Neural cell (in vitro differentiated cells): Measurements from ENCODE around the gene GARIN5A. TPM values are rescaled to one million over a fixed set of nuclear protein-coding genes. Genes with fewer than 3 reads are reported as not detected.

Experiments
- H2AFZ ChIP-seq: fragments of 200-600, 300-800 bp; sonication (generic), shearing (Covaris generic); 2 replicates; pipeline ENCODE4 v1.6.0; 2014; ENCODE audit warnings: low read depth, mild to moderate bottlenecking, antibody characterized with exemption, low read length, moderate library complexity
- H3F3A ChIP-seq: fragments of 200-600 bp; shearing (Covaris generic); 2 replicates; pipeline ENCODE4 v1.6.1; 2016; ENCODE audit warnings: mild to moderate bottlenecking, moderate library complexity, mixed read lengths, antibody characterized with exemption, low read length; ENCODE audit not compliant: insufficient read depth, poor library complexity, severe bottlenecking
- H3K27ac ChIP-seq: fragments of 200-600, 300-800 bp; sonication (generic), shearing (Covaris generic); 2 replicates; pipeline ENCODE4 v1.5.1; 2014; ENCODE audit warnings: mild to moderate bottlenecking, low read length, moderate library complexity
- H3K27me3 ChIP-seq: fragments of 300-800, 200-600 bp; sonication (generic), shearing (Covaris generic); 2 replicates; pipeline ENCODE4 v1.6.0; 2014; ENCODE audit warnings: mild to moderate bottlenecking, low read depth, low read length, moderate library complexity; ENCODE audit not compliant: insufficient read depth
- H3K36me3 ChIP-seq: fragments of 300-800, 200-600 bp; sonication (generic), shearing (Covaris generic); 2 replicates; pipeline ENCODE4 v1.5.1; 2014; ENCODE audit warnings: mild to moderate bottlenecking, antibody characterized with exemption, low read length, moderate library complexity; ENCODE audit not compliant: insufficient read depth
- H3K4me2 ChIP-seq: fragments of 300-800, 200-600 bp; sonication (generic), shearing (Covaris generic); 2 replicates; pipeline ENCODE4 v1.6.0; 2014; ENCODE audit warnings: mild to moderate bottlenecking, low read length
- H3K4me3 ChIP-seq: fragments of 300-800, 200-600 bp; sonication (generic), shearing (Covaris generic); 2 replicates; pipeline ENCODE4 v1.5.1; 2014; ENCODE audit warnings: mild to moderate bottlenecking, low read length, moderate library complexity
- H3K79me2 ChIP-seq: fragments of 200-600 bp; shearing (Covaris generic); replicated peaks from 2 replicates; pipeline ENCODE4 v1.6.0; 2014; ENCODE audit warnings: mild to moderate bottlenecking, low read length, moderate library complexity; ENCODE audit not compliant: insufficient read depth
- H3K9ac ChIP-seq: fragments of 300-800, 200-600 bp; sonication (generic), shearing (Covaris generic); 2 replicates; pipeline ENCODE4 v1.6.1; 2016; ENCODE audit warnings: mild to moderate bottlenecking, low read length, mixed read lengths
- H3K9me2 ChIP-seq: fragments of 200-600 bp; shearing (Covaris generic); 2 replicates; pipeline ENCODE4 v1.6.1; 2016; ENCODE audit warnings: mild to moderate bottlenecking, low read length, mixed read lengths; ENCODE audit not compliant: insufficient read depth
- H3K9me3 ChIP-seq: fragments of 200-600, 300-800 bp; sonication (generic), shearing (Covaris generic); 2 replicates; pipeline ENCODE4 v1.6.1; 2016; ENCODE audit warnings: mild to moderate bottlenecking, mixed run types, low read length, moderate library complexity, mixed read lengths
- H4K20me1 ChIP-seq: fragments of 200-600 bp; shearing (Covaris generic); 2 replicates; pipeline ENCODE4 v1.6.1; 2016; ENCODE audit warnings: mild to moderate bottlenecking, mixed run types; ENCODE audit not compliant: insufficient read depth
- EP300 ChIP-seq: fragments of 450-650 bp; conservative IDR thresholded peaks from 2 replicates; pipeline ENCODE4 v1.6.1; 2014; ENCODE audit warnings: antibody characterized with exemption, mild to moderate bottlenecking, moderate library complexity; ENCODE audit not compliant: poor library complexity, severe bottlenecking
- EZH2 ChIP-seq: fragments of 200-600, 300-800 bp; shearing (Covaris generic), sonication (generic); IDR thresholded peaks from 2 replicates; pipeline ENCODE4 v1.6.1; 2014; ENCODE audit warnings: antibody characterized with exemption, low read length, borderline replicate concordance, mild to moderate bottlenecking; ENCODE audit not compliant: insufficient read depth, poor library complexity, severe bottlenecking
- MXI1 ChIP-seq: fragments of 450-650 bp; conservative IDR thresholded peaks from 2 replicates; pipeline ENCODE4 v1.6.1; 2014; ENCODE audit warnings: antibody characterized with exemption, mild to moderate bottlenecking; ENCODE audit not compliant: poor library complexity, severe bottlenecking
- POLR2AphosphoS5 ChIP-seq: IDR thresholded peaks from 2 replicates; pipeline ENCODE4 v1.6.1; 2012
- RAD21 ChIP-seq: fragments of 450-650 bp; conservative IDR thresholded peaks from 2 replicates; pipeline ENCODE4 v1.6.1; 2014; ENCODE audit warnings: antibody characterized with exemption, mild to moderate bottlenecking, moderate library complexity
- SMC3 ChIP-seq: fragments of 450-650 bp; conservative IDR thresholded peaks from 2 replicates; pipeline ENCODE4 v1.6.1; 2014; ENCODE audit warnings: antibody characterized with exemption, mild to moderate bottlenecking, moderate library complexity; ENCODE audit not compliant: poor library complexity
- TAF1 ChIP-seq: IDR thresholded peaks from 2 replicates; pipeline ENCODE4 v1.6.1; 2012; ENCODE audit warnings: low read depth
- polyA plus RNA-seq: library from polyadenylated mRNA; depleted of rRNA; stranded (reverse); fragments of >200 nt; gene quantifications from 2 replicates; pipeline ENCODE4 v1.2.3, GENCODE V29; 2014
- TF ChIP-seq, protein P1 (sequence below): IDR thresholded peaks from 2 replicates; pipeline ENCODE4 v1.6.1; 2012; ENCODE audit warnings: borderline replicate concordance
- TF ChIP-seq, protein P2 (sequence below): fragments of 450-650 bp; IDR thresholded peaks from 2 replicates; pipeline ENCODE4 v1.5.1; 2014; ENCODE audit warnings: antibody characterized with exemption, mild to moderate bottlenecking, moderate library complexity; ENCODE audit not compliant: poor library complexity, severe bottlenecking

Gene GARIN5A
- polyA plus RNA-seq, 1 donor from 2014 or later = 3.3 TPM

DNA sequence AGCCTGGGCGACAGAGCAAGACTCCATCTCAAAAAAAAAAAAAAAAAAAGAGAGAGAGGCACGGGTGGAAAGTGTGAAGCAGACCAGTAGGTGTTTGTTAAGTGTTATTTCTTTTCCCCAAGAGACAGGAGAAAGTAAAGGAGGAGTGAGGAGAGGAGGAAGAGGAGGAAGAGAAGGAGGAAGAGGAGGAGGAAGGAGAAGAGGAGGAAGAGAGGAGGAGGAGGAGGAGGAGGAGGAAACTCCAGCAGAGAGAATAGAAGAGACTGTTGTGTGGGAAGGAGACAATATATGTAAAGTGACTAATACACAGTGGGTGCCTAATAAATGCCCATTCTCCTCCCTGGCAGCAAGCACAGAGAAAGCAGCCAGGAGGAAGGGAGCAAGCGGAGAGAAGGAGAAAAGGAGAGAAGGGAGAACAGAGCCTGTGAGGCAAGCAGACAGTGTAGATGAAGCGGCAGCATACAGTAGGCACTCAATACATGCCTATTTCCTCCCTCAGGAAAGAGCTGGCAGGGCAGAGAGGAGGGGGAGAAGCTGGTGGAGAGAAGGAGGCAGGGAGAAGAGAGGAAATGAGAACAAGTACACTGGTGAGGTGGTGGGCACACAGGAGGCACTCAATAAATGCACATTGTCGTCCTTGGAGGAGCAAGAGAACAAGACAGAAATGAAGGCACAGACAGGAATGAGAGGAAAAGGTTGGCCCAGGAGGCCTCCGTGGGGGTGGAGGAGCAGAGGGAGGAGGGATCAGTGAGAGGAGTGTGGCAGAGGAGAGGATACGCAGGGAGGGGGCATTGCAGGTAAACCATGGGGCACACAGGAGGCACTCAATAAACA is 17.8 kb upstream of the GARIN5A start:
- Histone ChIP-seq H3K27ac (no peak overlapping the region), H3K36me3 (no peaks in the 10 kb centered on the region), H3K27me3 (peaks cover 26% of the 10 kb centered on the region), H3K4me3 (no peak overlapping the region), H3K79me2 (no peaks in the 10 kb centered on the region), H3K9me3 (no peaks in the 10 kb centered on the region), H3K9ac (no peak overlapping the region), H3K9me2 (no peaks in the 10 kb centered on the region), H3F3A (no peaks in the 10 kb centered on the region), H4K20me1 (no peaks in the 10 kb centered on the region), H2AFZ (no peak overlapping the region), H3K4me2 (no peak overlapping the region)
- TF ChIP-seq POLR2AphosphoS5 (no peak), RAD21 (no peak), TAF1 (no peak), EZH2 (no peak), SMC3 (no peak), EP300 (no peak), MXI1 (no peak)
- TF ChIP-seq, protein P1, sequence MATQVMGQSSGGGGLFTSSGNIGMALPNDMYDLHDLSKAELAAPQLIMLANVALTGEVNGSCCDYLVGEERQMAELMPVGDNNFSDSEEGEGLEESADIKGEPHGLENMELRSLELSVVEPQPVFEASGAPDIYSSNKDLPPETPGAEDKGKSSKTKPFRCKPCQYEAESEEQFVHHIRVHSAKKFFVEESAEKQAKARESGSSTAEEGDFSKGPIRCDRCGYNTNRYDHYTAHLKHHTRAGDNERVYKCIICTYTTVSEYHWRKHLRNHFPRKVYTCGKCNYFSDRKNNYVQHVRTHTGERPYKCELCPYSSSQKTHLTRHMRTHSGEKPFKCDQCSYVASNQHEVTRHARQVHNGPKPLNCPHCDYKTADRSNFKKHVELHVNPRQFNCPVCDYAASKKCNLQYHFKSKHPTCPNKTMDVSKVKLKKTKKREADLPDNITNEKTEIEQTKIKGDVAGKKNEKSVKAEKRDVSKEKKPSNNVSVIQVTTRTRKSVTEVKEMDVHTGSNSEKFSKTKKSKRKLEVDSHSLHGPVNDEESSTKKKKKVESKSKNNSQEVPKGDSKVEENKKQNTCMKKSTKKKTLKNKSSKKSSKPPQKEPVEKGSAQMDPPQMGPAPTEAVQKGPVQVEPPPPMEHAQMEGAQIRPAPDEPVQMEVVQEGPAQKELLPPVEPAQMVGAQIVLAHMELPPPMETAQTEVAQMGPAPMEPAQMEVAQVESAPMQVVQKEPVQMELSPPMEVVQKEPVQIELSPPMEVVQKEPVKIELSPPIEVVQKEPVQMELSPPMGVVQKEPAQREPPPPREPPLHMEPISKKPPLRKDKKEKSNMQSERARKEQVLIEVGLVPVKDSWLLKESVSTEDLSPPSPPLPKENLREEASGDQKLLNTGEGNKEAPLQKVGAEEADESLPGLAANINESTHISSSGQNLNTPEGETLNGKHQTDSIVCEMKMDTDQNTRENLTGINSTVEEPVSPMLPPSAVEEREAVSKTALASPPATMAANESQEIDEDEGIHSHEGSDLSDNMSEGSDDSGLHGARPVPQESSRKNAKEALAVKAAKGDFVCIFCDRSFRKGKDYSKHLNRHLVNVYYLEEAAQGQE = no peak
- TF ChIP-seq, protein P2, sequence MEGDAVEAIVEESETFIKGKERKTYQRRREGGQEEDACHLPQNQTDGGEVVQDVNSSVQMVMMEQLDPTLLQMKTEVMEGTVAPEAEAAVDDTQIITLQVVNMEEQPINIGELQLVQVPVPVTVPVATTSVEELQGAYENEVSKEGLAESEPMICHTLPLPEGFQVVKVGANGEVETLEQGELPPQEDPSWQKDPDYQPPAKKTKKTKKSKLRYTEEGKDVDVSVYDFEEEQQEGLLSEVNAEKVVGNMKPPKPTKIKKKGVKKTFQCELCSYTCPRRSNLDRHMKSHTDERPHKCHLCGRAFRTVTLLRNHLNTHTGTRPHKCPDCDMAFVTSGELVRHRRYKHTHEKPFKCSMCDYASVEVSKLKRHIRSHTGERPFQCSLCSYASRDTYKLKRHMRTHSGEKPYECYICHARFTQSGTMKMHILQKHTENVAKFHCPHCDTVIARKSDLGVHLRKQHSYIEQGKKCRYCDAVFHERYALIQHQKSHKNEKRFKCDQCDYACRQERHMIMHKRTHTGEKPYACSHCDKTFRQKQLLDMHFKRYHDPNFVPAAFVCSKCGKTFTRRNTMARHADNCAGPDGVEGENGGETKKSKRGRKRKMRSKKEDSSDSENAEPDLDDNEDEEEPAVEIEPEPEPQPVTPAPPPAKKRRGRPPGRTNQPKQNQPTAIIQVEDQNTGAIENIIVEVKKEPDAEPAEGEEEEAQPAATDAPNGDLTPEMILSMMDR = no peak

DNA sequence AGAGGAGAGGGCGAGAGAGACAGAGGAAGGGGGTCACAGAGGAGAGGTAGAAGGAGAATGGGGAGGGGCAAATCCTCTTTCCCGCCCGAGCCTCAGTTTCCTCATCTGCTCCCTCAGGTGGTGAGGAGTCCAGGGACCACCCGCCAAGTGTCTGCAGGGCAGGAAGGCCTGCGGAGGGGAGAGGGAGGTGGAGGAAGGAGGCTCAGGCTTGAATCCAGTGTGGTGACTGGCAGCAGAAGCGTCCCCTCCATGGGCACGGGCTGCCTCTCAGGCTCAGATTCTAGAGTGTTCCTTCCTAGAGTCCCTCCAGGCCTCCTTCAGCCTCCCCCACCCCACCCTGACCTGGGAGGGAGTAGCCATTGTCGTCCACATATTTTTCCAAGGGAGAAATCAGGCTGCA is 16.5 kb upstream of the GARIN5A start:
- Histone ChIP-seq H3K4me3 (no peak overlapping the region), H3K27me3 (peaks cover 34% of the 10 kb centered on the region), H3F3A (no peaks in the 10 kb centered on the region), H4K20me1 (no peaks in the 10 kb centered on the region), H3K9me2 (no peaks in the 10 kb centered on the region), H3K9ac (no peak overlapping the region), H2AFZ (no peak overlapping the region), H3K27ac (no peak overlapping the region), H3K4me2 (no peak overlapping the region), H3K36me3 (no peaks in the 10 kb centered on the region), H3K79me2 (no peaks in the 10 kb centered on the region), H3K9me3 (no peaks in the 10 kb centered on the region)
- no peak for TF ChIP-seq TAF1
- TF ChIP-seq EZH2 = no peak
- TF ChIP-seq MXI1 = no peak
- TF ChIP-seq, protein P2 = no peak
